NAMALWA (cell line): Measurements from ENCODE around the gene HOXD10.

Experiments
- DNase-seq: peaks from one replicate; pipeline ENCODE4 v3.0.0-alpha.2; 2015; ENCODE audit warnings: low spot score

The HOXD10 gene

DNA sequence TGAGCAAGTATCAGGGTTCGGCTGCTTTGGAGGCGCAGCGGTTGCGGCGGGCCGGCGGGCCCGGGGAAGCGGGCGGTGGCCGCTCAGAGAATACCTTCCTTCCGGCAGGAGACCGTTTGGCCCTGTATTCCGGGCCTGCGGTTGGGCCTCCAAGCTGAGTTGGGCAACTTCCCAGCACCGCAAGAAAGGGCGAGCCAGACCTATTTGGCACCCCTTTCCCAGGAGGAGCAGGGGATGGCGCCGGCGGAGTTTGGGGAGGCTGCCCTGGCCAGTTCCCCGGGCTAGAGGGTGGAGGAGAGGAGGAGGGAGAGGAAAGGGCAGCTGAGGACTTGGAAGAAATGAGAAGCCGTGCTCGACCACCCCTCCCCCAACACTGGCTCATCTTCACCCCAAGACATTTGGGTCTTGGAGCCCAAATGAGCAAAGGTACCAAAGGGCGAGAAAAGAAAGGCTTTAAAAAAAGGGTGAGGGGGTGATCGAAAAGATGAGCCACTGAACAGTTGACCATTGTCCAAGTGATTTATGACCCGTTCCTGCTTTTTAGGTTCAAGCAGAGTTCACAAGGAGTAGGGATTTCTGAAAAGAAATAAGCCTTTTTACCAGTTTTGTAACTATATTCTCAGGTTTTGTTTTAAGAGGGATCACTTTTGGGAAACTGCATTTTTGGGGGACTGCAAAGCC is 48.9 kb downstream of the HOXD10 start:
- DNase-seq: no peak

DNA sequence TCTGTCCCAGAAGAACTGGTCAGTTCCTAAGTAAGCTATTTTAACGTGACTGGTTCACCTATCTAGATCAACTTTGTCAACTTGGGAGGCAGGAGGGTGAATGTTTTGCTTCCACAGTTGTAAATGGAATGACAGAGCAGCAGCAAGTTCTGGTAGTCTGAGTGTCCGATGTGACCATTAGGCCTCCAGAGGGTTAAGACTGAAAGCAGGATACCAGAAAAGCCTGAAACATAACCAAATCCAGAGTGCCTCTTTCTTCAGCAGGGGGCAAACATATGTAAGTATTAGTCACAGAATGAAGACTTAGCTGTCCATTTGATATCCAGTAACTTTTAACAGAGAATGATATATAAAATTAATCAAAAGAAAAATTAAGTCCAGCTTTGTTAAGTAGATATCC is 49.7 kb downstream of the HOXD10 start:
- DNase-seq: no peak

DNA sequence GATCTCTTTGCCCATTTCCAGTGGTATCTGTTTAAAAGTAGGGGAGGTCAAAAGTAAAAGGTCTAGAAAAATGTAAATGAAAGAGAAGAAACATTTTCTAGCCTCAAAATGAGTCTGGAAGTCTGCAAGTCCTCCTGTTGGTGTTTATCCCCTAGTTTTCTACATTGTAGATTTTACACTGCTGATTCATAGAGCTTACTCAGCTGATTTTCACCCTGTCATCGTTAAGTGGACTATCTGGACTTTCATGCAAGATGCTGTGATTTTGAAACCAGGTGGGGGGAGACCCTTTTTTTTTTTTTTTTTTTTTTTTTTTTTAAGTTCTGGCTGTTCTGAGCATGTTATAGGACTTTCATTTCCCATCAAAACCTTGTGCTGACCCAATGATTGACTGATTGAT is 50.8 kb downstream of the HOXD10 start:
- DNase-seq: no peak

DNA sequence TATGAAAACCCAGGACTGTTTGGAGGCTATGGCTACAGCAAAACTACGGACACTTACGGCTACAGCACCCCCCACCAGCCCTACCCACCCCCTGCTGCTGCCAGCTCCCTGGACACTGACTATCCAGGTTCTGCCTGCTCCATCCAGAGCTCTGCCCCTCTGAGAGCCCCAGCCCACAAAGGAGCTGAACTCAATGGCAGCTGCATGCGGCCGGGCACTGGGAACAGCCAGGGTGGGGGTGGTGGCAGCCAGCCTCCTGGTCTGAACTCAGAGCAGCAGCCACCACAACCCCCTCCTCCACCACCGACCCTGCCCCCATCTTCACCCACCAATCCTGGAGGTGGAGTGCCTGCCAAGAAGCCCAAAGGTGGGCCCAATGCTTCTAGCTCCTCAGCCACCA is 52.6 kb downstream of the HOXD10 start:
- DNase-seq: no peak
